HG03159 (cell line): ENCODE data around the gene ACER3.
A peak's percentile ranks its signal among the peaks of the same experiment; 100 is the strongest.
"Not testable (repeated sequence)": the region's sequence is repeated elsewhere in the genome, so short reads cannot be mapped to it uniquely, and the experiment has no call there.

Source experiments
- ATAC-seq: cut with Tn5 transposase; IDR thresholded peaks from one replicate; pipeline ENCODE4 v1.9.1; 2021; ENCODE audit warnings: mild to moderate bottlenecking, moderate library complexity; ENCODE audit not compliant: unreplicated experiment

Gene ACER3

GRCh38 chr11:76860539-76861475, at the start of gene ACER3:
ACER3 (plus strand) TSS chr11:76860918; CDS start chr11:76860977, 59 bp downstream.
- peak; percentile 94 for ATAC-seq

GRCh38 chr11:76811259-76811658, 49.5 kb upstream of the ACER3 start:
- no peak for ATAC-seq

GRCh38 chr11:76814414-76814813, 46.3 kb upstream of the ACER3 start:
- ATAC-seq, result no peak

GRCh38 chr11:76815678-76816077, 45.0 kb upstream of the ACER3 start:
- not testable (repeated sequence) for ATAC-seq

- ATAC-seq, result no peak
Observed at GRCh38 chr11:76820184-76820566, 40.5 kb upstream of the ACER3 start.

- not testable (repeated sequence) for ATAC-seq
Observed at GRCh38 chr11:76821396-76821795, 39.3 kb upstream of the ACER3 start.

- no peak for ATAC-seq
Observed at GRCh38 chr11:76822406-76822805, 38.3 kb upstream of the ACER3 start.

GRCh38 chr11:76823481-76824028, 37.2 kb upstream of the ACER3 start:
- ATAC-seq, result no peak

GRCh38 chr11:76824083-76824939, 36.4 kb upstream of the ACER3 start:
- ATAC-seq, result no peak

GRCh38 chr11:76824980-76825725, 35.6 kb upstream of the ACER3 start:
- no peak for ATAC-seq

GRCh38 chr11:76825726-76826396, 34.9 kb upstream of the ACER3 start:
- ATAC-seq, result no peak

GRCh38 chr11:76826508-76826907, 34.2 kb upstream of the ACER3 start:
- ATAC-seq, result not testable (repeated sequence)

GRCh38 chr11:76827005-76827404, 33.7 kb upstream of the ACER3 start:
- not testable (repeated sequence) for ATAC-seq

GRCh38 chr11:76830639-76831327, 29.9 kb upstream of the ACER3 start:
- ATAC-seq, result no peak

GRCh38 chr11:76831686-76832310, 28.9 kb upstream of the ACER3 start:
- no peak for ATAC-seq

- no peak for ATAC-seq
Observed at GRCh38 chr11:76832361-76832760, 28.4 kb upstream of the ACER3 start.

GRCh38 chr11:76834151-76834550, 26.6 kb upstream of the ACER3 start:
- no peak for ATAC-seq

GRCh38 chr11:76835036-76835435, 25.7 kb upstream of the ACER3 start:
- ATAC-seq, result no peak
